Activated B cell treated with CpG ODN at 0.5 μM for 24 hours (primary cell): ENCODE data around the gene BAK1. TPM values are rescaled to one million over a fixed set of nuclear protein-coding genes. Genes with fewer than 3 reads are reported as not detected.

Source experiments
- ATAC-seq: fragments of 200-7000 bp; cut with Tn5 transposase; one replicate; pipeline ENCODE4 v1.10.0; 2021; ENCODE audit warnings: low read depth, mild to moderate bottlenecking, moderate library complexity
- CTCF ChIA-PET: fragments of 350-600 bp; sonication (Branson Sonifier 250); formaldehyde crosslinking; loops from one replicate; lab custom pipeline; 2021; ENCODE audit warnings: antibody characterized with exemption; lab: Charles Lee
- POLR2A ChIA-PET: fragments of 350-600 bp; sonication (Branson Sonifier 250); formaldehyde crosslinking; loops from one replicate; lab custom pipeline; 2021; ENCODE audit warnings: antibody characterized with exemption; lab: Charles Lee
- DNase-seq: peaks from one replicate; pipeline ENCODE4 v3.0.0; 2022
- H3K27ac Mint-ChIP-seq: one replicate; pipeline ENCODE4 v1.8.0; 2020; ENCODE audit warnings: mixed read lengths
- H3K27me3 Mint-ChIP-seq: one replicate; pipeline ENCODE4 v1.8.0; 2021; ENCODE audit warnings: mixed read lengths
- H3K36me3 Mint-ChIP-seq: one replicate; pipeline ENCODE4 v1.8.0; 2021; ENCODE audit warnings: low read depth, mixed read lengths
- H3K4me1 Mint-ChIP-seq: one replicate; pipeline ENCODE4 v1.8.0; 2021; ENCODE audit warnings: mixed read lengths
- H3K4me3 Mint-ChIP-seq: one replicate; pipeline ENCODE4 v1.8.0; 2020; ENCODE audit warnings: mild to moderate bottlenecking, mixed read lengths
- H3K9me3 Mint-ChIP-seq: one replicate; pipeline ENCODE4 v1.8.0; 2020; ENCODE audit warnings: mixed read lengths
- intact Hi-C: fragments of 100-400 bp; cut with micrococcal nuclease; formaldehyde crosslinking; loops from one replicate; pipeline ENCODE4 v1.15.1; 2024
- total RNA-seq: library from RNA; stranded (reverse); gene quantifications from 2 replicates; pipeline ENCODE4 v1.2.3, GENCODE V29; 2022
- TF ChIP-seq, protein P1 (sequence below): fragments of 200-600 bp; IDR thresholded peaks from one replicate; pipeline ENCODE4 v1.8.0; 2022; ENCODE audit warnings: antibody characterized with exemption, mild to moderate bottlenecking

Gene BAK1
- total RNA-seq, 1 donor from 2014 or later: 29.5 TPM

DNA sequence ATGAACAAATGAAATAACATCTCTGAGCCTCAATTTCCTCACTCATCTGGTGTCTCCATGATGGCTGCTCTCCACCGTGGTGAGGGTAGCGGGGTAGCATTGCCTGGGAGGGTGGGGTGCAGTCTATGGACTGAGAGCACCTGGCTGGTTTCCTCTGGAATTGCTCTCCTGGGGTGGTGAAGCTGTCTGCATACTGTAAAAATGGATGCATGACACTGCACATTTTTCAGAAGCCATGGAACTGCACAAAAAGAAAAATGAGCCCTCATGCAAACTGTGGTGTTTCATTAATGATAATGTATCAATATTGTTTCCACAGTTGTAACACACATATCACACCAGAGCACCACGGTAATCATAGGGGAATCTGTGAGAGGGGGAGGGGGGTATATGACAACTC, 28.9 kb upstream of the BAK1 start:
- no peaks in the 10 kb centered on the region for H3K9me3 Mint-ChIP-seq
- H3K4me3 Mint-ChIP-seq: no peak overlapping the region
- TF ChIP-seq, protein P1, sequence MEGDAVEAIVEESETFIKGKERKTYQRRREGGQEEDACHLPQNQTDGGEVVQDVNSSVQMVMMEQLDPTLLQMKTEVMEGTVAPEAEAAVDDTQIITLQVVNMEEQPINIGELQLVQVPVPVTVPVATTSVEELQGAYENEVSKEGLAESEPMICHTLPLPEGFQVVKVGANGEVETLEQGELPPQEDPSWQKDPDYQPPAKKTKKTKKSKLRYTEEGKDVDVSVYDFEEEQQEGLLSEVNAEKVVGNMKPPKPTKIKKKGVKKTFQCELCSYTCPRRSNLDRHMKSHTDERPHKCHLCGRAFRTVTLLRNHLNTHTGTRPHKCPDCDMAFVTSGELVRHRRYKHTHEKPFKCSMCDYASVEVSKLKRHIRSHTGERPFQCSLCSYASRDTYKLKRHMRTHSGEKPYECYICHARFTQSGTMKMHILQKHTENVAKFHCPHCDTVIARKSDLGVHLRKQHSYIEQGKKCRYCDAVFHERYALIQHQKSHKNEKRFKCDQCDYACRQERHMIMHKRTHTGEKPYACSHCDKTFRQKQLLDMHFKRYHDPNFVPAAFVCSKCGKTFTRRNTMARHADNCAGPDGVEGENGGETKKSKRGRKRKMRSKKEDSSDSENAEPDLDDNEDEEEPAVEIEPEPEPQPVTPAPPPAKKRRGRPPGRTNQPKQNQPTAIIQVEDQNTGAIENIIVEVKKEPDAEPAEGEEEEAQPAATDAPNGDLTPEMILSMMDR: no peak
- no peak for DNase-seq
- no peak for ATAC-seq
- ChIA-PET POLR2A (interaction anchor here (2.6 to 3.0 kb wide), 2 partner anchors 11 to 19 kb away, joined by 11 to 20 read pairs; partner anchors contain the start of gene ITPR3), CTCF (interaction anchor here (1.5 to 3.5 kb wide), 4 partner anchors 14 to 102 kb away, joined by 4 to 52 read pairs (median 8); partner anchors contain the start of gene UQCC2)
- peaks cover 26% of the 10 kb centered on the region for H3K4me1 Mint-ChIP-seq
- H3K36me3 Mint-ChIP-seq: no peaks in the 10 kb centered on the region
- no peaks in the 10 kb centered on the region for H3K27me3 Mint-ChIP-seq
- intact Hi-C loops: no loop called here
- H3K27ac Mint-ChIP-seq: no peak overlapping the region

DNA sequence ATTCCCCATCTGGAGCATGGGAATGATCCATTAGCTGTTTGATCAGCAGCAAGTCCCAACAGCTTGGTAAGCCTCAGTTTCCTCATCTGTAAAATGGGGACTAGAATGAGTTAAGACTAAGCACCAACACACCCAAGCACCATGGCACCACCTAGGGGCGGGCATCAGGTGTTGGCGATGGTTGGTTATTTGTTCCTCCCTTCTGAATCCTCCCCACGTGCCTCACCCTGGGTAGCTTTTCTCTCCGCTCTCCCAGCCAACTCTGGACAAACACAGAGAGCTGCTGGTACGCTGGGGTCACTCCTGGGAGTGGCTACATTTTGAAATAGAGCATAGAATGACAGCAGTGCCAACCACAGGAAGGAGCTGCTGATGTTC, 27.7 kb upstream of the BAK1 start:
- ATAC-seq (peak; percentile 87), DNase-seq (no peak)
- Mint-ChIP-seq H3K36me3 (no peaks in the 10 kb centered on the region), H3K27me3 (no peaks in the 10 kb centered on the region), H3K4me1 (peaks cover 26% of the 10 kb centered on the region), H3K4me3 (no peak overlapping the region), H3K9me3 (no peaks in the 10 kb centered on the region), H3K27ac (no peak overlapping the region)
- CTCF ChIA-PET: interaction anchor here (0.7 to 3.5 kb wide), 18 partner anchors 8 to 217 kb away, joined by 3 to 66 read pairs (median 6); partner anchors contain the start of genes BAK1, ITPR3 and UQCC2
- intact Hi-C loops: loop anchor here (1.0 kb wide), 2 partner anchors 18 to 22 kb away; no protein-coding TSS in a partner anchor
- POLR2A ChIA-PET: interaction anchor here (1.0 to 3.0 kb wide), 9 partner anchors 9 to 104 kb away, joined by 3 to 20 read pairs (median 10); partner anchors contain the start of genes ITPR3 and UQCC2
- TF ChIP-seq, protein P1: no peak

- Mint-ChIP-seq H3K4me3 (no peak overlapping the region), H3K36me3 (no peaks in the 10 kb centered on the region), H3K9me3 (no peaks in the 10 kb centered on the region), H3K27me3 (no peaks in the 10 kb centered on the region), H3K27ac (no peak overlapping the region), H3K4me1 (peaks cover 26% of the 10 kb centered on the region)
- ChIA-PET POLR2A (interaction anchor here (0.7 to 3.0 kb wide), 11 partner anchors 9 to 104 kb away, joined by 3 to 20 read pairs (median 8); partner anchors contain the start of genes ITPR3 and UQCC2), CTCF (interaction anchor here (0.9 to 3.5 kb wide), 17 partner anchors 8 to 216 kb away, joined by 3 to 66 read pairs (median 7); partner anchors contain the start of genes BAK1, ITPR3 and UQCC2)
- ATAC-seq (no peak), DNase-seq (no peak)
- intact Hi-C loops: loop anchor here (1.0 kb wide), 2 partner anchors 18 to 22 kb away; no protein-coding TSS in a partner anchor
- TF ChIP-seq, protein P1: no peak
Measured at GRCh38 chr6:33607126-33607783, 27.2 kb upstream of the BAK1 start.

- ChIA-PET POLR2A (interaction anchor here (0.7 to 3.0 kb wide), 8 partner anchors 10 to 87 kb away, joined by 4 to 20 read pairs (median 10); partner anchors contain the start of gene ITPR3), CTCF (interaction anchor here (1.6 to 3.5 kb wide), 11 partner anchors 10 to 216 kb away, joined by 6 to 66 read pairs (median 9); partner anchors contain the start of genes BAK1 and ITPR3)
- Mint-ChIP-seq H3K4me1 (peaks cover 26% of the 10 kb centered on the region), H3K9me3 (no peaks in the 10 kb centered on the region), H3K36me3 (no peaks in the 10 kb centered on the region), H3K4me3 (no peak overlapping the region), H3K27me3 (no peaks in the 10 kb centered on the region), H3K27ac (no peak overlapping the region)
- intact Hi-C loops: loop anchor here (1.0 kb wide), 2 partner anchors 17 to 21 kb away; no protein-coding TSS in a partner anchor
- TF ChIP-seq, protein P1: no peak
- DNase-seq (no peak), ATAC-seq (no peak)
Measured at GRCh38 chr6:33606642-33607041, 26.6 kb upstream of the BAK1 start.
